Stimulated activated CD4-positive, alpha-beta T cell treated with anti-CD3 and anti-CD28 coated beads, Interleukin-12 subunit alpha, Interleukin-12 subunit beta, amount 100 ng/mL, for 4 hours (primary cell): ENCODE data around the gene OR8K5.
"Not testable (repeated sequence)": the region's sequence is repeated elsewhere in the genome, so short reads cannot be mapped to it uniquely, and the experiment has no call there.

Source experiments
- DNase-seq: peaks from one replicate; pipeline ENCODE4 v3.0.0-alpha.2; 2020

OR8K5 gene

GRCh38 chr11:56160217-56160616 lies at the start of gene OR8K5:
Gene OR8K5, minus strand, starts transcription at chr11:56160317. Its CDS starts 0 bp downstream, at chr11:56160317.
- DNase-seq, result no peak

GRCh38 chr11:56207790-56208189 lies 47.7 kb upstream of the OR8K5 start:
- DNase-seq, result no peak

GRCh38 chr11:56197367-56197766 lies 37.2 kb upstream of the OR8K5 start:
- no peak for DNase-seq

- DNase-seq, result no peak
Measured at GRCh38 chr11:56196705-56197104, 36.6 kb upstream of the OR8K5 start.

GRCh38 chr11:56188602-56189001 lies 28.5 kb upstream of the OR8K5 start:
- no peak for DNase-seq

GRCh38 chr11:56183459-56183858 lies 23.3 kb upstream of the OR8K5 start:
- no peak for DNase-seq

GRCh38 chr11:56176318-56176717 lies 16.2 kb upstream of the OR8K5 start, which contains the start of gene OR5J2:
Gene OR5J2, plus strand, starts transcription at chr11:56176618. Its CDS starts 0 bp downstream, at chr11:56176618.
- no peak for DNase-seq

- no peak for DNase-seq
Measured at GRCh38 chr11:56172256-56172830, 12.2 kb upstream of the OR8K5 start.

GRCh38 chr11:56163804-56164203 lies 3.7 kb upstream of the OR8K5 start:
- DNase-seq, result no peak

- DNase-seq, result no peak
Measured at GRCh38 chr11:56152333-56152732, 7.8 kb downstream of the OR8K5 start.

- DNase-seq, result no peak
Measured at GRCh38 chr11:56151376-56151775, 8.7 kb downstream of the OR8K5 start.

GRCh38 chr11:56143681-56144080 lies 16.4 kb downstream of the OR8K5 start:
- not testable (repeated sequence) for DNase-seq

- DNase-seq, result no peak
Measured at GRCh38 chr11:56140151-56140661, 19.9 kb downstream of the OR8K5 start, which contains the start of gene OR8J3. Gene OR8J3, minus strand, starts transcription at chr11:56140201. Its CDS starts 2,483 bp downstream, at chr11:56137718.

- no peak for DNase-seq
Measured at GRCh38 chr11:56122073-56122472, 38.0 kb downstream of the OR8K5 start, which contains the start of gene OR8H3. Gene OR8H3, plus strand, starts transcription at chr11:56122373. Its CDS starts 0 bp downstream, at chr11:56122373.
